D341Med (cell line): ENCODE measurements around the gene SMTNL2.
"Not testable (repeated sequence)": the region's sequence is repeated elsewhere in the genome, so short reads cannot be mapped to it uniquely, and the experiment has no call there.

Experiments used
- DNase-seq: peaks from one replicate; pipeline ENCODE4 v3.0.0; 2012; ENCODE audit warnings: low spot score

The SMTNL2 gene

DNA sequence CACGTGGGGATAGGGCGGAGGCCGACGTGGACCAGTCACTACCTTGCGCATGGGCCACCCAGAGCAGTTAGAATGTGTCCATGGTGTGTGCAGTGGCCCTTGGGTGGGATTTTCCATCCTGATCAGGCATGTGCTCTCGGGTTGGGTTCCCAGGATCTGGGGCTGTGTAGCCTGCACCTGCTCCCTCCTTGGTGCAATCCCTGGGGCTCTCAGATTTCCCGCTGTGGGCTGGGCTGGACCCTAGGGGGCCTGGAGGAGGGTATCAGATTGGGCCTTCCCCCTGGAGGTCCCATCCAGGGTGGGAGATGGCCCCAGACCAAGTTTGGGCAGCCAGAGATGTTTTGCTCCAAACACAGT is 1.3 kb downstream of the SMTNL2 start:
- no peak for DNase-seq

DNA sequence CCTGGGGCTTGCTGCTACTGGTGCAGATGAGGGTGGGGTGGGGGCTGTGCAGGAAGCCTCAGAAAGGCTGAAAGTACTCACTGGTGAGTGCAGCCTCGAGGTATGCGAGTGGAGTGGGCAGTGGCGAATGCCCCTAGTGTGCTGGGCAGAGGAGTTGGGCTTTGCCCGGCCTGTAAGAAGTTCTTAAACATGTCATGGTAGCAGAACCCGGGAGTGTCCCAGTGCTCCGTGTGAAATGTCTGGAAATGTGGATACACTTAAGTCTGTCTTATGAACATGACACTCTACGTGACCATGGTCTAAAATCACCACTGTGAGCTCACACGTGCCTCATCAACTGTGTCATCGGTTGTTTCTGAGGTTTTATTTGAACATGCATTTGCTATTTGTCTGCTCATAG is 1.7 kb downstream of the SMTNL2 start:
- no peak for DNase-seq

DNA sequence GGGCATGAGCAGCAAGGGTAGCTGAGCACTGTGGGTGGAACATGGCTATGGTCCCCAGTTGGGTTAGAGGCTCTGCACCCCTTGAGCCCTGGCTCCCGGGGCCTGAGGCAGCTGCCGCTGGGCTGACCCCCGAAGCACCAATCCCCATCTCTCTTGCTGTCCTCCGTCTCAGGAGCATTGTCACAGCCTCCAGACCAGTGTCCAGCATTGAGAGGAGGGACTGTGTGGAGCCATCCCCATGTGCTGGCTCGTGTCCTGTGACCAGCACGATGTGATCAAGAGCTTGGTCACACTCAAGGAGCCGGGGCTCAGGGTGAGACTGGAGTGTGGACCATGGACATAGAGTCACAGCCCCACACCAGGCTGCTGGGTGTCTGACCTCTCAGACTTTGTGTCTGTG is 2.9 kb downstream of the SMTNL2 start:
- DNase-seq: no peak

DNA sequence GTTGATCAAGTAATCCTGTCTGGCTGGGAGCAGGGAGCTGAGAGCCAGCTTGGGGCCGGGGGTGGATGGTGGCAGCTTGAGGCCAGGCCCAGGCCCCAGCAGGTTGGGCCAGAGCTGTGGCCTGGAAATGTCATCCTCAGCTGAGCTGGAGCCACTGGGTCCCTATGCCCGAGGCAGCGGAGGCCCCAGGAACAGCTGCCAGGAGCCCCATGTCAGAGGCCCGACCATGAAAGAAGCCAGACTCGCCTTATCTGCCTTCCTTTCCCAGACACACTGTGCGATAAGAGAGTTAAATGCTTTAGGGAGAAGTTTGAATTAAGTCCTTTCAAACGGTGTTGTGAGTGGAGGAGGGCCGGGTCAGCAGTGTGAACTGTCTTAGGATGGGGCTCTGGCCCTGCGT is 3.5 kb downstream of the SMTNL2 start:
- DNase-seq: no peak

DNA sequence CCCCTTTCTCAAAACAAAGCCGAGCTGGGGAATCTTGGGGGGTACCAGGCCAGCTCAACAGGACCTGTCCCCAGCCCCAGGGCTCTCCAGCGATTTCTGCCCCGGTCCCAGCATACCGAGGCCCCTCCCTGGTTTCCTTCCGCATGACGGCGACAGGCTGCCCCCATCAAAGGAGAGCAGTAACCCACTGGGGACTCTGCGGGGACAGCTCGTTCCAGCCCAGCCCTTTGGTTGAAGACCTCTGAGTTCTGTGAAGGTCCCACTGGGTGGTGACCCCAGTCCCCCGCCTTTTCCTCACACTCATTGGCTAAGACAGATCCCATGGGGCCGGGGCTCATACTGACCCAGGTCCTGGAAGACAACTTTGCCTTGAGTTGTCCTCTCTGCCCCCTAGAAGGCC is 4.1 kb downstream of the SMTNL2 start:
- DNase-seq: no peak

DNA sequence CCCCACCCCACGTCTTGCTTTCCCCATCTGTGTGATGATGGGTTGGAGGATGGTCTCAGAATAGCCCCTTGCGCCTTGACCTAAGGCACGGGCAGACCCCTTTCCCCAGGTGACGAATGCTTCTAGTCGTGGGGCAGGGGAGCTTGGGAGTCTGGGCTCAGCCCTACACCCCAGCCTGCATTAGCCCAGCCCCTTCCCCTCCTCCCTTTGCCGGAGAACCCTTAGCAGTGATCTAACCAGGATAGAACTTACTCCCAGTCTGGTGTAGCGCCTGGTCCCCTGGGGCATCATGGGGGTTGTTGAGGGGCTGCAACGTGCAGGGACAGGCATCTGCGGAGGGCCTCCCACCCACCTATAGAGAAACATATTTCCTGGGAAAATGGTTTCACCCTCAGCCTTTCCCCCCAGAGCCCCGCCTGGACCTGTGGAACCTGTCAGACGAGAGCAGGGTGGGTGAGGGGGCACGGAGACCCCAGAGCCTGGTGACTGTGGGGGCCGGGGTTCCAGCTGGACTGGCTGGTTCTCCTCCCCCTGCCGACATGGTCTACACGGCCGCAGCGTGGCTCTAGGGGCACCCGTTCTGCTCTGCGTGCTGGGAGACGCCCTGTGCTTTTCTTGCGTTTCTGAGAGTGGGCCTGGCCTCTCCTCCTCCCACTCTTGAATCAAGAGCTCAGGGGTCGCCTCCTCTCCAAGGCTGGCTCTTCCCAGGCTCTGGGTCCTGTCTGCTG is 4.7 kb downstream of the SMTNL2 start:
- no peak for DNase-seq

DNA sequence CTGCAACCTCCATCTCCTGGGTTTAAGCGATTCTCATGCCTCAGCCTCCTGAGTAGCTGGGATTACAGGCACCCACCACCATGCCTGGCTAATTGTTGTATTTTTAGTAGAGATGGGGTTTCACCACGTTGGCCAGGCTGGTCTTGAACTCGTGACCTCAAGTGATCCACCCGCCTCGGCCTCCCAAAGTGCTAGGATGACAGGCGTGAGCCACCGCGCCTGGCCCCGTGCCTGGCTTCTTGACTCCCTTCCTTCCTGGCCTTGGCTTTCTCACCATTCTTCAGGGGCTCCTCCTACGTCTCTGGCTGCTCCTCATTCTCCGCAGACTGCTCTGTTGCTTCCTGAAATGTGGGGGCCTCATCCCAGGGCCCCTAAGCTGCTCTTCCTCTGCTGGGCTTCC is 5.7 kb downstream of the SMTNL2 start:
- DNase-seq: not testable (repeated sequence)

DNA sequence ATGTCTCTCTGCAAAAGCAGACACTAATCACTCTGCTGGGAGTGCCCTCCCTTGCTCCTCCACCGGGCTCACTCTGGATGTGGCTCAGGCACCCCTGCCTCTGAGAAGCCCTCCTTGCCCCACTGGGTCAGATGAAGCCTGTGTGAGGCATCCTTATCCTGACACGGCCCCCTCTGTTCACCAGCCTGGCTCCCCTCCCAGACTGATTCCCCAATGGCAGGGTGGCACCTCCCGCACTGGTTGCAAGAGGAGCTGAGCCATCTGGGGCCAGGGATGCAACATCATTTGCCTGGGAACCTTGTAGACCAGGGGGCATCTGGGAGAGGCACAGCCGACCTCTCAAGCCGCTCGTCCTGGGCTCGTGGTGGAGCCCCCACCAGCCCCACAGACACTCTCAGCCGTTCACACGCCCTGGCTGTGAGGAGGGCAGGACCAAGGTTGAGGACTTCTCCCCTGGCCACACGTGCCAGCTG is 6.7 kb downstream of the SMTNL2 start:
- no peak for DNase-seq

DNA sequence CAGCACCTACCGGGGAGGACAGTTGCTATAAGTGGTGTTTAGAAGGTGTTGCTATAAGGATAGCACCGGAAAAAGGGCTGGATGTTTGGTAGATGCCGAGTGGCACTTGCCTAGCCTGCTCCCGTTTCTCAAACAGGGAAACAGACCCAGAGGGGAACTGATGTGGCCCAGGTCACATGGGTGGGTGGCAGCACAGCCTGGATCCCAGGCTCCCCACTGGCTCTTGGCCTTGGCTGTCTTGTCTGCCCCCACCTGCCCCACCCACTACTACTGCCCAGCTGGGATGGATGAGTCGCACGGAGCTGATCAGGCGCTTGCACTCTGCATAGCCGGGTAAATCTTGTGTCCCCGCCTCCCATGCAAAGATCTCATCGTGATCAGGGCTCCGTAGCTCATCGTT is 7.2 kb downstream of the SMTNL2 start:
- DNase-seq: no peak

DNA sequence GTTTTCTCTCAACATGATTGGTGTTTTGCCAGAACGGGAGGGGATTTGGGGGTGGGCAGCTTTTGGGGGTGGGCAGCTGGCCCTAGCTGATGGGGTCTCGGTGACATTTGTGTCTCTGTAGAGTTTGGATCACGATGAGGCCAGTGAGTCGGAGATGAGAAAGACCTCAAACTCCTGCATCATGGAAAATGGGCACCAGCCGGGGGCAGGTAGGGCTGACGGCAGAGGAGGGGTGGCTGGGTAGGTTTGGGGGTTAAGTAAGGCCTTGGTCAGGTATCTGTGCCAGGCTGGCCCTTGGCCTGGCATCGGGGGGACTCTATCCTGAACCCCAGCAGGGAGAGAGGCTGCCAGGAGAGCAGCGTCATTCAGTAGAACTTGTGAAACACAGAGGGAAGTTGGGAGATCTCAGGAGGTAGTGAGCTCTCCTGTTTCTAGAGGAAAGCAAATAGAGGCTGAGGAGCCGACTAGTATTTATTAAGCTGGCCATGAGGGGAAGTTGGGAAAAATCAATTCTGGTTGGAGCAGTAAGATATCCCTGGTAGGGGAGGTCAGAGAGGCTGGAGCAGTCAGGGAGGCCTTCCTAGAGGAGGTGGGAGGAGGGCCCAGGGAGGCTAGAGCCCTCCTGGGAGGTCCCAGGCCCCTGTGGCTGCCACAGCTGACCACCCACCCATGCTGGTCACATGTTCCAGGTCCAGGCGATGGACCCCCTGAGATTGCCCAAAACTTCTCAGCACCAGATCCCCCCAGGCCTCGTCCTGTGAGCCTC is 8.1 kb downstream of the SMTNL2 start:
- DNase-seq: no peak

DNA sequence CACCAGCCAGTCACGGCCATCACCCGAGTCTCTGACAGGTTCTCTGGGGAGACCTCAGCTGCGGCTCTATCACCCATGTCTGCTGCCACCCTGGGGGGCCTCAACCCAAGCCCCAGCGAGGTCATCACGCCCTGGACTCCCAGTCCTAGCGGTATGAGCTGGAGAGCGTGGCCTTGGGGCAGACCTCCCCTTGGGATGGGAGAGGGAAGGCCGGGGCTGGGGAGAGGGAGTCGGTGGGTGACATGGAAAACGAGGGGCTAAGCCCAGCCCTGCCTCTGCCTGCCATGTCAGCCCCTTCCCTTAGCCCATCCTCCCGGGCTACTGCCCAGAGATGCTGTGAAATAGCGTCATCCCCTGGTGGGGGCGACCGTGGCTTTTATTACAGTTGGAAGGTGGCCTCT is 8.7 kb downstream of the SMTNL2 start:
- DNase-seq: no peak

DNA sequence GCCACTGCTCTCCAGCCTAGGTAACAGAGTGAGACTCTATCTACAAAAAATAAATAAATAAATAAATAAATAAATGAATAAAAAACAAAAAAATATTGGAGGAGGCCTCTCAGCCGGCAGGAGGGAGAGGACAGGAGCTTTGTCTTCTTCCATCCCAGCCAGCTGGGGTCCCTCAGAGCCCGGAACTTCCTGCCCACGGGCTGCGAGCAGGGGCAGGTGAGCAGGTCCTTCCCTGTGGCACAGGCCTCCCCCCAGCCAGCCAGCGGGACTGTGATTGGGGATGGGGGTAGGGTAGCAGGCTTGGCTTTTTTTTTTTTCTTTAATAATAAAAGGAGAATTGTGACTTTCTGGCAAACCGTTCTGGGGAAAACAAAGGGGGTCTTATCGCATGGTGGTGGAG is 10.1 kb downstream of the SMTNL2 start:
- no peak for DNase-seq

DNA sequence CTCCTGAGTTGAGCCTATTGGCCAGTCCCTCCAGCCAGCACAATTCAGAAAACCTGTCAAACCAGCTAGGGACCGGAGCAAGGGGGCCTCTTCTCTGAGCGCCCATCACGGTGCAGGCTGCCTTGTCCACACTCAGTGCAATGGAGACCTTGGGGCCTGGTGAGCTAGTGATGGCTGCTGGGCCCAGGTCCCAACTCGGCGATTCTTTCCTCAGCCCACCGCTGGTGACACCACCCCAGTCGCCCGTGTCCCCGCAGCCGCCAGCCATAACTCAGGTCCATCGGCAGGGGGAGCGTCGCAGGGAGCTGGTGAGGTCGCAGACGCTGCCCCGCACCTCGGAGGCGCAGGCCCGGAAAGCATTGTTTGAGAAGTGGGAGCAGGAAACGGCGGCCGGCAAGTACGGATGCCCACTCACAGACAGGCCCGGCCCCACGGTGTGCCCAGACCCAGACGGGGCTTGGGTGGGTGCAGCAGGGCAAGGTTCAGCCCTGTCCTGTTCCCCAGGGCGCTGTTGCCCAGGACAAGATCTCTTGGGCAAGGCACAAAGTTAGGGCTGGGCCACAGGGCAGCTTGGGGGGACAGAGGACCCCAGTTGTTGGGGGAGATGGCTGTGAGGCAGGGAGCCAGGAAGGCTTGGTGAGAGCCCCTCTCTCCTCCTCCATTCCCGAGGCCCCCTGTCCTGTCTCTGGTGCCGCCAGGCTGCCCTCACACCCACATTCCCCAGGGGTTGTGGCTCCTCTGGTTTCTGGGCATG is 10.8 kb downstream of the SMTNL2 start:
- no peak for DNase-seq

DNA sequence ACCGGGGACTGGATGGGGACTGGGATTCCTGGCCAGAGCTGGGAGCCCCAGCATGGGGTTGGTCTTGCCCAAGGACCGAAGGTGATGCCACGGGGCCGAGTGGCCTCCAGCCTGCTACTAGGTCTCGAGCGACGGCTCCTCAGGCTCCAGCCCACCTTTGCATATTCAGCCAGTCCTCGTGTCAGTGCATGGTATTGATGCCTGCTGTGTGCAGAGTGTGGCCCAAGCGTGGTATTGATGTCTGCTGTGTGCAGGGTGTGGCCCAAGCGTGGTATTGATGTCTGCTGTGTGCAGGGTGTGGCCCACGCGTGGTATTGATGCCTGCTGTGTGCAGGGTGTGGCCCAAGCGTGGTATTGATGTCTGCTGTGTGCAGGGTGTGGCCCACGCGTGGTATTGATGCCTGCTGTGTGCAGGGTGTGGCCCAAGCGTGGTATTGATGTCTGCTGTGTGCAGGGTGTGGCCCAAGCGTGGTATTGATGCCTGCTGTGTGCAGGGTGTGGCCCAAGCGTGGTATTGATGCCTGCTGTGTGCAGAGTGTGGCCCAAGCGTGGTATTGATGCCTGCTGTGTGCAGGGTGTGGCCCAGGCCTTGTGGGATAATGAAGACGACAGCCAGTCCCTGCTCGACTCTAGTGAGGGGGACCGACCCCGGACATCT is 11.5 kb downstream of the SMTNL2 start:
- DNase-seq: not testable (repeated sequence)

DNA sequence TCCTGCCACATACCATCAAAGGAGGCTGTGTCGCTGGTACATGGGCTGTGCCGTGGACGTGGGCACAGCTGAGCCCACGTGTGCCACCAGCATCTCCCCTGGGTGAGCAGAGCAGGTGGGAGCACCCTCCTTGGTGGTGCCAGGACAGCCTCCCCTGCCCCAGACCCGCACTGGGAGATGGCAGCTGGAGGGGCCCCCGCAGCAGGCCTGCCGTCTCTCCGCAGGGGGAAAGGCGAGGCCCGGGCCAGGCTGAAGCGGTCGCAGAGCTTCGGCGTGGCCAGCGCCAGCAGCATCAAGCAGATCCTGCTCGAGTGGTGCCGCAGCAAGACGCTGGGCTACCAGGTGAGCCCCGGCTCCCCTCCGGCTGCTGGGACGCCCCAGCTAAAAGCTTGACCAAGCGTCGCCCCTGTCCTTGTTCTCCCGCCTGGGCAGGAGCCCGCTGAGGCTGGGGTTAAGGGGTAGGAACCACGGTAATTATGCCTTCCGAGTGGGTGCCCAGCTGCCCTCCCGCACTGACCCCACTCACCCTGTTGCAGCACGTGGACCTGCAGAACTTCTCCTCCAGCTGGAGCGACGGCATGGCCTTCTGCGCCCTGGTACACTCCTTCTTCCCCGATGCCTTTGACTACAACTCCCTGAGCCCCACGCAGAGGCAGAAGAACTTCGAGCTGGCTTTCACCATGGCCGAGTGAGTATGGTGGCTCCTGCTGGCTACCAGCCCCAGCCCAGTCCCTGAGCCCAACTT is 12.5 kb downstream of the SMTNL2 start:
- DNase-seq: no peak

DNA sequence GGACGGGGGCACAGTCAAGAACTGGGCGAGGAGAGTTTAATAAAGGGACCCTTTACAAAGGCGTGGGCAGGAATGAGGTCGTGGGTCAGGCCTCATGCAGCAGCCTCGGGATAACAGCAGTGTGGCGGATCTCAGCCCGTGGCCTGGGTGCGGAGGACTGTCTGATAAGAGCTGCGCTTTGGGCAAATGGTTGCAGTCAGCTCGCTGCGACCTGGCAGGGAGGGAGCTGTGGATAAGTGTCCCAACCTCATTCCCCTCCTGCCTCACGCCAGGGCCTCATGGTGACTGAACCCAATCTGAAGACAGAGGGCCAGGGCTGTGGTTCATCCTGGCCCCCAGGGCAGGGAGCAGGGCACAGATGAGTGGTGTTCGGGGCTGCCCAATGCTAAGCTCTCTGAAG is 13.6 kb downstream of the SMTNL2 start:
- DNase-seq: no peak

DNA sequence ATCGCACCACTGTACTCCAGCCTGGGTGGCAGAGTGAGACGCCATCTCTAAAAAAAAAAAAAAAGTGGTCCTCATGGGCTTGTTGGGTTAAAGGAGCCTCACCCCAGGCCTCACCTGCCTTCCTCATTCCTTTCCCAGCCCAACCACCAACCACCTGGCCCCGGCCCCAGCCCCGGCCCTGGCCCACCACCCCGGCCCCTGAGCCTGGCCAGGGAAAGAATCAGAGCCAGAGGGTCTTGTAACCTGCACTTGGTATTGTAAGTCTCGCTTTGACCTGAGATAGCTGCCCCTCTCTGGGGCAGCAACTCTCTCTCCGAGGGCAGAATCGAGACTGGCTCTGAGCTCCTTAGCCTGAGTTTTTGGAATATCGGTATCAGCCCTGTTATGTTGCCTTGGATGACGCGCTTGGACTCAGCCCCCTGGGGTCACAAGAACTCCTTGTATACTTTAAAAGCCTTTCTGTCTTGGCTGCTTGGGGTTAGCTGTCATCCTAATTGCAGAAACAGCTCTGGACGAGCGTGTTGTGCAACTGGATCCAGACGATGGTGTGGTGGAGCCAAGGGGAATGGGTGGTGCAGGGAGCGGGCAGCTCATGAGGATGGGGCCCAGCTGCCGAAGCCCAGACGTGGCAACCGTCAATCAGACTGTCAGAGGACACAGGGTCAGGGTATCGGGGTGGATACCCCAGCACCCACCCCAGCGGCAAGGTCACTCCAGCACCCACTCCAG is 14.6 kb downstream of the SMTNL2 start:
- no peak for DNase-seq

DNA sequence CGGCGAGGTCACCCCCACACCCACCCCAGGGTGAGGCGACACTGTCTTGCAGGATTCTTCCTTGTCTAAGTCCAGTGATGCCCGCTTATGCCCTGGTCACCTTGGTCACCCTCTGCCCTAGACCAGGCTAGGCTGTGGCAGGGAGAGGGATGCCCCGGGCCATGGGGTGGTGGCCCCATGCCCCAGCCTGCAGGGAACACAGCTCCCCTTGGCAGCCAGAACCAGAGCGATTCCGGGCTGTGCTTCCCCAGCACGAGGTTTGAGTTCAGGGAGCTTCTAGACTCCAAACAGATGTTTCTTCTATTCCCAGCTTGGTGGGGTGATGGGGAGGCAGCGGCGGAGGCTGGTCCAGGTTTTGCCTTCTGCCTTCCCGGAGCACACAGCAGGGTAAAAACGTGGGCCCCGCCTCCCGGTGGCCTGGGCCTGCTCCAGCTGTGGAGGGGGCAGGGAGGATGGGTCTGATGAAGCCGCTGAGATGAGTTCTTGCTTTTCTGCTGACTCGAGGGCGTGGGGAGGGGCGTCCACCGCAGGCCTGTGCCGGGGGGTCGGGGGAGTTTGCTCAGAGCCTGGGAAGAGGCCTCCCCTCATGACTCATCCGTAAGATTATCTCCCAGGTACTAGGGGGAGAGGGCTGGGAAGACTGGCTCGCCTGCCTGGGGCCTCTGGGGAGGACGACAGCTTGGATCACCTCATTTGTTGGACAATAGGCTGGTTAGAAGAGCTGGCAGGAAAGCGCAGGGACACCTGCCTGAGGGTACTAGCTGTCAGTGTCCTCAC is 15.4 kb downstream of the SMTNL2 start:
- DNase-seq: no peak

DNA sequence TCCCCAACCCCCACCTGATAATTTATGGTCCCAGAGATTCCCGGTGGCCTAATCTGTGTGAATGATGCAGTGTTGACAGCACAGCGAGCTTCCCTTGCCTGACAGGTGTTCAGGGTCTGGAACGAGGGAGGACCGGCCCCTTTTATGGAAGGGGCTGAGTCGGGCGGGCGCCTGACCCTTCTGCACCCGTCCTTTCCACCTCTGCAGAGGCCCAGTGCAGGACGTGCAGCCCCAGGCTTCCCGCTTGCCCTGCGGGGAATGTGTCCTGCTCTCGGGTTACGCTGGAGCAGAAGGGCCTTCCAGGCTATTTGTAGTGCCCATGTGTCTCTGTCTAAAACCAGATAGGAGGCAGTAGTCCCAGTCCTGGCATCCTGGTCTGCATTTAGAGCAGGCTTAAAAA is 16.2 kb downstream of the SMTNL2 start:
- DNase-seq: no peak

DNA sequence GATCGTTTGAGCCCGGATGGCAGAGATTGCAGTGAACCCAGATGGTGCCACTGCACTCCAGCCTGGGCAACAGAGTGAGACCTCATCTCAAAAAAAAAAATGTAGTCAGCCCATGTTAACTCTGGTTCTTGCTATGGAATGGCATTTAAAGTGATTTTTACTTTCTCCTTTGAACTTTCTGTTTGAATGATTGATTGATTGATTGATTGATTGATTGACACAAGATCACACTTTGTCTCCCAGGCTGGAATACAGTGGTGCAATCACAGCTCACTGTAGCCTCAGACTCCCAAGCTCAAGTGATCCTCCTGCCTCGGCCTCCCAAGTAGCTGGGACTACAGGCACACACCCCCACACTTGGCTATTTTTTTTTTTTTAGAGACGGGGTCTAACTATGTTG is 17.0 kb downstream of the SMTNL2 start:
- DNase-seq: no peak
